ENCODE results near the gene ZKSCAN4.

The ZKSCAN4 gene

GRCh38 chr6:28257042-28257441, 5.0 kb upstream of the ZKSCAN4 start:
- intact Hi-C loops (cut with DNase I): loop anchor here (10.0 kb wide), 1 partner anchor 98 kb away; no protein-coding TSS in a partner anchor
- DNase-seq: no peak

DNA sequence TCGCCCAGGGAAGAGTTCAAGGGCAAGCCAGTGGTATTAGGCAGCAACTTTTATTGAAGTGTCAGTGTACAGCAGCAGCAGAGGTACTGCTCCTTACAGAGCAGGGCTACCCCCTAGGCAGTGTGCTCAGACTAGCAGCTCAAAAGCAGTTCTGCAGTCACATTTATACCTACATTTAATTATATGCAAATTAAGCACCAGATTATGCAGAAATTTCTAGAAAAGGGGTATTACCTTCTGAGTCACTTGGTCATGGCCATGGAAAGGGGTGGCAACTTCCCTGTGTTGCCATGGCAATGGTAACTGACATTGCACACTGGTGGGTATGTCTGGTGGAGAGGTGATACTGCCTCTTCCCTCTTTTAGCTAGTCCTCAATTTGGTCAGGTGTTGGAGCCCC, 2.1 kb upstream of the ZKSCAN4 start:
- DNase-seq: no peak
- intact Hi-C loops (cut with DNase I): loop anchor here (10.0 kb wide), 1 partner anchor 101 kb away; no protein-coding TSS in a partner anchor

DNA sequence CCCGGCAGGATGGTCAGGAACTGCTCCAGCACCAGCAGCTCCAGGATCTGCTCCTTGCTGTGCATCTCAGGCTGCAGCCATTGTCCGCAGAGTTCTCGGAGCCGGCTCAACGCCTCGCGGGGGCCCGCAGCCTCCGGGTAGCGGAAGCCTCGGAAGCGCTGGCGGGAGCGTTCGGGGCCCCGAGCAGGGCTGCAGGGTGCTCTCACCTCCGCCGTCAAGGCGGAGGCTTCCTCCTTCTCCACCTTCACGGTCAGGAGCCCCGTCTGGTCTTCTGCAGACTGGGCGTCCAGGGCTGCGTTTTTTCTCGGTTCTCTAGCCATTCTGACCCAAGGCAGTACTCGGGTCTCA, 434 bp downstream of the ZKSCAN4 start:
- intact Hi-C loops (cut with DNase I): loop anchor here (10.0 kb wide), 1 partner anchor 103 kb away; no protein-coding TSS in a partner anchor
- peak in 31 of 42 donors; percentile 4 to 53 (median 21) for DNase-seq

- intact Hi-C loops (cut with DNase I): loop anchor here (10.0 kb wide), 1 partner anchor 104 kb away; no protein-coding TSS in a partner anchor
- no peak for DNase-seq
These were observed 1.3 kb downstream of the ZKSCAN4 start for GRCh38 chr6:28250747-28251146.

DNA sequence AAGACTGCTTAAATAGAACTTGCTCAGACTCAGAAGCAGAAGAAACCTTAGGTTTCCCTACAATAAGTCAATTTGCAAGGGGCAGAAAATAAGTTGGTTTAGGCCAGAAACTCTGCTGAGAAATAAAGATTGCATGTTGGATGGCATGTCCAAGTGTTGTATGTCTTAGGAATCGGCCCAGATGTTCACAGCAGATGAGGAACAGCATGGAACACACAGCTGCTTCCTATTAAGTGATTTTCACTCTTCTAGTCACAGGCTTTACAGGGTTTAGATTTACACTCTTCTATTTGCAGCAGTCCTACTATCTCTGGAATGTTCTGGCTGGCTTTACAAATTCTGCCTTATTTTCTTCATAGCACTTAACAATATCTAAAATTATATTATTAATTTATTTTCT, 3.2 kb downstream of the ZKSCAN4 start:
- DNase-seq: no peak
- intact Hi-C loops (cut with DNase I): no loop called here

DNA sequence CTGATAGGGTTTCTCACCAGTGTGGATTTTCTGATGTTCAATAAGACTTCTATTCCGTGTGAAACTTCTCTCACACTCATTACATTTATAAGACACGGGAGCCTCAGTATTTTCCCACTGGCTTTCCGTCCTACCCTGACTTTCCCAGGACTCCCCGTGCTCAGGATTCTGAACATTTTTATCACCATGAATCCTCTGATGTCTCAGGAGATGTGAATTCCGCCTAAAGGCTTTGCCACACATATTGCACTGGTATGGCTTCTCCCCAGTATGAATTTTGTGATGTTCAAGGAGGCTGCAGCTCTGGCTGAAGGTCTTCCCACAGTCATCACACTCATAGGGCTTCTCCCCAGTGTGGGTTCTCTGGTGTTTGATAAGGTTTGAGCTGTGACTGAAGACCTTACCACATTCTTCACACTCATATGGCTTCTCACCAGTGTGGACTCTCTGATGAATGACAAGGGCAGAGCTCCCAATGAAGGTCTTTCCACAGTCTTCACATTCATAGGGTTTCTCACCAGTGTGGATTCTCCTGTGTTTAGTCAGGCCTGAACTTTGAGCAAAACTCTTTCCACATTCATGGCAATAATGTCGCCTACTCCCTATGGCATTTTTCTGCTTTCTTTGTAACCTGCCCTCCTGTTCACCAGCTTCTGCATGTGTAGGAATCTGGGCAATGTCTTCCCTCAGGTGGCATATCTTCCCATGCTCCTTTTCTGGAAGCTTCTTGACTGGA, 6.7 kb downstream of the ZKSCAN4 start:
- intact Hi-C loops (cut with DNase I): no loop called here
- DNase-seq: no peak

DNA sequence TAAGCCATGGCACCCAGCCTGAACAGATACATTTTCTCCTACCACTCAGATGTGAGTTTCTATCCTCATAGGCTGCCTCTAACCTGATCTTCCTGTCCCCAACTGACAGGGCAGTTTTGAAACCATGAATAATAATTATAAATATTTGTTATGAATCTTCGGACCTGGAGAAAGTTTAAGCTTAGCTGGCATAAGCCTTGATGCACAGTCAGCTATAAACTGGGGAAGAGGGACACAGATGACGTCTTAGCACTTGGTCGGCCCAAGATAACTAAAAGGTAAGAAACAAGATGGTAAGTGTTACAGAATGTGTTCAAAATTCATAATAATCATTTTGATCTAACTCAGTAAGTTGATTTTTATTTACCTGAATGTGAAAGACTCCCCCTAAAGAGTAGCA, 8.1 kb downstream of the ZKSCAN4 start:
- no peak for DNase-seq
- intact Hi-C loops (cut with DNase I): no loop called here

DNA sequence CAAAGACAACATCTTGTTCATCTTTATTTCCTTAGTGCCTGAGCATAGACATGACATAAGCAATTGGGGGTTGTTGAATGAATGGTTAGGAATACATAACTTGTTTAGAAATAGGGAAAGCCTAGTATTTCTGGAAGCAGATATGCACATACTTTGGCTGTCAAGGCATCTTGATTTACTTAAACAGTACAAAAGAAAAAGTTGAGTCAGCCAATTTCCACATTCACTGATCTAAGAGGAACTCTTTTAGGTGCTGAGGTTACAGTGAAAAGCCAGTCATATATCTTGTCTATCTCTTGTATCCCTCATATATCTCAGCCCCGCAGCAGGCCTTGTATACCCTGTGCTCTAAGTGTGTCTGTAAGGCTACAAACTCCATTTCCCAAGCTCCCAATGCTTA, 11.6 kb downstream of the ZKSCAN4 start:
- no peak for DNase-seq
- intact Hi-C loops (cut with DNase I): no loop called here

DNA sequence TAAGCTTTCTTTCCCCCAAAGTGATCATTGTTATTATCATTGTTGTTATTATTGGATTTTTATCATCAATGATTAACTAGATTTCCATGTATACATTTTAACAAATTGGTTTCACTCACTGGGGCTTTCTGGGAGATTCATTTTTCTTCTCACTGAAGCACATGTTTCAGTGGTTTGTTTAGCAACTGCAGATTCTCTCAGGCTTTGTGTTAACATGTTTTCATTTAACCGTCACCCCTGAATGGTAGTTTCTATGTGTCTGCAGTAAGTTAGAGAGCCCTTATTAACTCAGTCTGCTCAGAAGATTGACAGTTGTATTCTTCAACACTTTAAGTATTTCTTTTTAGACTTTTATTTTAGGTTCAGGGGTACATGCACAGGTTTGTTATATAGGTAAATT, 12.4 kb downstream of the ZKSCAN4 start:
- intact Hi-C loops (cut with DNase I): no loop called here
- DNase-seq: no peak

- DNase-seq: no peak
- intact Hi-C loops (cut with DNase I): no loop called here
These were observed 16.1 kb downstream of the ZKSCAN4 start for GRCh38 chr6:28235912-28236452.

GRCh38 chr6:28232785-28233184, 19.3 kb downstream of the ZKSCAN4 start:
- intact Hi-C loops (cut with DNase I): no loop called here
- no peak for DNase-seq

GRCh38 chr6:28226460-28226859, 25.6 kb downstream of the ZKSCAN4 start:
- intact Hi-C loops (cut with DNase I): no loop called here
- no peak for DNase-seq

GRCh38 chr6:28225056-28225834, 26.8 kb downstream of the ZKSCAN4 start, which contains the start of gene ZSCAN9:
Gene ZSCAN9 (plus strand): TSS chr6:28225275. CDS start chr6:28227085, 1,810 bp downstream.
- intact Hi-C loops (cut with DNase I): no loop called here
- DNase-seq: peak; percentile 40 to 87 (median 75)

GRCh38 chr6:28224131-28225055, 27.7 kb downstream of the ZKSCAN4 start:
- intact Hi-C loops (cut with DNase I): no loop called here

DNA sequence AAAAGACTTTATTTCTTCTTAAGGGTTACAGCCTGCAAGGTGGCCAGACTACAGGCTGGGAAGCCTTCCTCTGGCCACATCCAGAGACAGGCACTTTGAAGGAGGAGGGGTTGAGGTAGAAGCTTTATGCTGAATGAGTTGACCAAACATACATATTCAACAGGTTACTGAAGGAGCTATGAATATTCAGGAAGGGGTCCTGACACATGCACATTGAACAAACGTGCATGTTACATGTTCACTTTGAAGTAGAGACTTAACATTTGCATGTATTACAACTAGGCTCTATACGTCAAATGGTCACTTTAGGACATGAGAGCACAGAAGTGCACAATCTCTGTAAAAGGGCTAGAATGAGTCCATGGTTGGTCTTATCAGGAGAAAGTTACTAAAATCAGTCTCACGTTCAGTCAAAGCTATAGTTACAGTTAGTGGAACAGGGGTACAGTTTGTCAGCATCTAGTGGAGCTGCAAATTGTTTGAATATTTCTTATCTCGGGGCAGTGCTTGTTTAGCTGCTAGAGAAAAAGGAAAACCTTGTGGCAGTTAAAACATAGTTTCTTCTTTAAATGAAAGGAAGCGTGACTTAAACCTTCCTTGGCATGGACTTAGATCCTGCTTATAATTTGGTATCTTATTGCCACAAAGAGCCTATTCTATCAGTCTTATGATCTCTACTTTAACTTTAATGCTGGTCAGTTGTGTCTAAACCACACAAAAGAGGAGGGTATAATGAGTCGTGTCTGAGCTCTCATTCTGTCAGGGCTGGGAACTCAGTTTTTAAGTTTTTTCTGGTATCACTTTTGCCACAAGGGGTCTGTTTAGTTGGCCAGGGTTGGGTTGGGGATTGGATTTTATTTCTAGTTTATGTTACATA, 31.6 kb downstream of the ZKSCAN4 start:
- no peak for DNase-seq
- intact Hi-C loops (cut with DNase I): no loop called here

More at GRCh38 chr6:28224131-28225055, 27.7 kb downstream of the ZKSCAN4 start:
- no peak for DNase-seq

DNA sequence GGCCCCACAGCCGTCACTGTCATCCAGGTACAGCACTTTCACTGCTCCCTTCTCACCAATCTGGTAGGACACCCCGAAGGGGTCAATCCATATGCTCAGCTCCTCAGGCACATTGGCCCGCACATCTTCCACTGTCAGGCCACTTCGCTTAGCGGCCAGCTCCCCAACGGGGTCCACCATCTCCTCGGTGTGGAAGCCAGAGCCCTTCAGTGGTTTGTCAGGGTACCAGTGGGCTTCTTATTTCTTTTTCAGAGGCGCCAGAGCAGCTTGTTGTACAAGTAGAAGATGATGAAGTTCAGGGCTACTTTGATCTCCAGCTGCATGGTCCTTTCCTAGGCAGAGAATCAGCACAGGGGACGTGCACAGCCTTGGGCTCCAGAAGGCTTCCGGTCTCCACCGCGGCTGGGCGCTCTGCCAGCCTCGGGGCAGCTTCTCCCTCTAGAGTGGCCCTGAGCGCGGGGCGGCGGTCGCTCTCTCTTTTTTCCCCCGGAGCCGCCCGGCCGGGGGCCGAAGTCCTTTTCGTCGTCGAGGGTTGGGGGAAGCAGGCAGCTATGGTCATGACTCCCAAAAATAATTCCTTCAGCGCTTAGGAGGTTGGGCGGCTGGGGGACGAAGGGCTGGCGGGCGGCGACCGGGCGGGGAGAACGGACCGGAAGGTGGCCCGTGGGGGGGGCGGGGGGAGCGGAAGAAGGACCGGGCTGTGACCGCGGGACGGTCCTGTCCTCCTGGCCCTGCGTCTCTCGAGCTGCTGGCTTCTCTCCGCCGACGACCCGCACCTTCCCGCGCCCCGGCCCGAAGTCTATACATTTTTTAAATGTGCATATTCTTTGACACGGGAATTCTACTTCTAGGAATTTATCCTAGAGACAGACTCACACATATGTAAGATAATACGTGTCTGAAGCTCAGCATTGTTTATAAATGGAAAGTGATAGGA, 33.5 kb downstream of the ZKSCAN4 start:
- intact Hi-C loops (cut with DNase I): no loop called here
- DNase-seq: peak; percentile 17 to 77 (median 58)

GRCh38 chr6:28217890-28218289, 34.2 kb downstream of the ZKSCAN4 start:
- intact Hi-C loops (cut with DNase I): no loop called here

More at GRCh38 chr6:28217890-28218289, 34.2 kb downstream of the ZKSCAN4 start:
- no peak for DNase-seq
